Measurements from ENCODE around the gene CNTNAP4. TPM values are rescaled to one million over a fixed set of nuclear protein-coding genes. Genes with fewer than 3 reads are reported as not detected.

Gene CNTNAP4
- total RNA-seq, 1 experiment from 2014 or later, result not detected

DNA sequence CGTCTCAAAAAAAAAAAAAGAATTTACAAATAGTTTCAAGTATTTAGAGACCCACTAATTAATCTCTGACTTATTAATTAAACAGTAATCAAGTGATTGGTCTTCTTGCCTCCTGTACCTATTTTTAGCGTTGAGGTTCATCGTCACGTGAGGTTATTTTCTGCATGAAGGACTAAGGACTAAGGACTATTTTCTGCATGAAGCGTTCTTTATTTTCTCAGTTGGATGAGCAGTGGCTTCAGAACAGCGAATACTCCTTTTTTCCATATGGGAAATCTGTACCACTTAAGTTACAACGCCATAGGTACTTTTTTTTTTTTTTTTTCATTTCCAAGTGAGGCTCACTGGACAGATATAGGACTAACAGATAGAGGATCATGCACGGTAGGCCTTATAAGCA is 224.9 kb downstream of the CNTNAP4 start:
- TF ChIP-seq ZFX (IDR thresholded peaks at IDR 0.05) (no peak), EZH2 (IDR thresholded peaks at IDR 0.05) (no peak), JUND (IDR thresholded peaks at IDR 0.05) (no peak), SP1 (IDR thresholded peaks at IDR 0.05; ENCODE audit: low read depth) (no peak), EZH2phosphoT487 (IDR thresholded peaks at IDR 0.05; ENCODE audit: borderline replicate concordance) (no peak), POLR2A (IDR thresholded peaks at IDR 0.05; ENCODE audit: borderline replicate concordance, extremely low read depth, insufficient read depth, insufficient read length) (no peak), YY1 (IDR thresholded peaks at IDR 0.05; ENCODE audit: extremely low read depth, insufficient replicate concordance, low read depth, low read length) (no peak), CBX3 (IDR thresholded peaks at IDR 0.05; ENCODE audit: low read depth) (no peak)
- TF ChIP-seq, protein P1, sequence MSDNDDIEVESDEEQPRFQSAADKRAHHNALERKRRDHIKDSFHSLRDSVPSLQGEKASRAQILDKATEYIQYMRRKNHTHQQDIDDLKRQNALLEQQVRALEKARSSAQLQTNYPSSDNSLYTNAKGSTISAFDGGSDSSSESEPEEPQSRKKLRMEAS (IDR thresholded peaks at IDR 0.05), result no peak
- TF ChIP-seq, protein P2, sequence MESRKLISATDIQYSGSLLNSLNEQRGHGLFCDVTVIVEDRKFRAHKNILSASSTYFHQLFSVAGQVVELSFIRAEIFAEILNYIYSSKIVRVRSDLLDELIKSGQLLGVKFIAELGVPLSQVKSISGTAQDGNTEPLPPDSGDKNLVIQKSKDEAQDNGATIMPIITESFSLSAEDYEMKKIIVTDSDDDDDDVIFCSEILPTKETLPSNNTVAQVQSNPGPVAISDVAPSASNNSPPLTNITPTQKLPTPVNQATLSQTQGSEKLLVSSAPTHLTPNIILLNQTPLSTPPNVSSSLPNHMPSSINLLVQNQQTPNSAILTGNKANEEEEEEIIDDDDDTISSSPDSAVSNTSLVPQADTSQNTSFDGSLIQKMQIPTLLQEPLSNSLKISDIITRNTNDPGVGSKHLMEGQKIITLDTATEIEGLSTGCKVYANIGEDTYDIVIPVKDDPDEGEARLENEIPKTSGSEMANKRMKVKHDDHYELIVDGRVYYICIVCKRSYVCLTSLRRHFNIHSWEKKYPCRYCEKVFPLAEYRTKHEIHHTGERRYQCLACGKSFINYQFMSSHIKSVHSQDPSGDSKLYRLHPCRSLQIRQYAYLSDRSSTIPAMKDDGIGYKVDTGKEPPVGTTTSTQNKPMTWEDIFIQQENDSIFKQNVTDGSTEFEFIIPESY (IDR thresholded peaks at IDR 0.05; ENCODE audit: extremely low read depth, insufficient replicate concordance, low read length), result no peak
- TF ChIP-seq, protein P3, sequence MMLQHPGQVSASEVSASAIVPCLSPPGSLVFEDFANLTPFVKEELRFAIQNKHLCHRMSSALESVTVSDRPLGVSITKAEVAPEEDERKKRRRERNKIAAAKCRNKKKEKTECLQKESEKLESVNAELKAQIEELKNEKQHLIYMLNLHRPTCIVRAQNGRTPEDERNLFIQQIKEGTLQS (IDR thresholded peaks at IDR 0.05), result no peak
- TF ChIP-seq, protein P4, sequence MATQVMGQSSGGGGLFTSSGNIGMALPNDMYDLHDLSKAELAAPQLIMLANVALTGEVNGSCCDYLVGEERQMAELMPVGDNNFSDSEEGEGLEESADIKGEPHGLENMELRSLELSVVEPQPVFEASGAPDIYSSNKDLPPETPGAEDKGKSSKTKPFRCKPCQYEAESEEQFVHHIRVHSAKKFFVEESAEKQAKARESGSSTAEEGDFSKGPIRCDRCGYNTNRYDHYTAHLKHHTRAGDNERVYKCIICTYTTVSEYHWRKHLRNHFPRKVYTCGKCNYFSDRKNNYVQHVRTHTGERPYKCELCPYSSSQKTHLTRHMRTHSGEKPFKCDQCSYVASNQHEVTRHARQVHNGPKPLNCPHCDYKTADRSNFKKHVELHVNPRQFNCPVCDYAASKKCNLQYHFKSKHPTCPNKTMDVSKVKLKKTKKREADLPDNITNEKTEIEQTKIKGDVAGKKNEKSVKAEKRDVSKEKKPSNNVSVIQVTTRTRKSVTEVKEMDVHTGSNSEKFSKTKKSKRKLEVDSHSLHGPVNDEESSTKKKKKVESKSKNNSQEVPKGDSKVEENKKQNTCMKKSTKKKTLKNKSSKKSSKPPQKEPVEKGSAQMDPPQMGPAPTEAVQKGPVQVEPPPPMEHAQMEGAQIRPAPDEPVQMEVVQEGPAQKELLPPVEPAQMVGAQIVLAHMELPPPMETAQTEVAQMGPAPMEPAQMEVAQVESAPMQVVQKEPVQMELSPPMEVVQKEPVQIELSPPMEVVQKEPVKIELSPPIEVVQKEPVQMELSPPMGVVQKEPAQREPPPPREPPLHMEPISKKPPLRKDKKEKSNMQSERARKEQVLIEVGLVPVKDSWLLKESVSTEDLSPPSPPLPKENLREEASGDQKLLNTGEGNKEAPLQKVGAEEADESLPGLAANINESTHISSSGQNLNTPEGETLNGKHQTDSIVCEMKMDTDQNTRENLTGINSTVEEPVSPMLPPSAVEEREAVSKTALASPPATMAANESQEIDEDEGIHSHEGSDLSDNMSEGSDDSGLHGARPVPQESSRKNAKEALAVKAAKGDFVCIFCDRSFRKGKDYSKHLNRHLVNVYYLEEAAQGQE (IDR thresholded peaks at IDR 0.05; ENCODE audit: low read depth), result no peak
- TF ChIP-seq, protein P5, sequence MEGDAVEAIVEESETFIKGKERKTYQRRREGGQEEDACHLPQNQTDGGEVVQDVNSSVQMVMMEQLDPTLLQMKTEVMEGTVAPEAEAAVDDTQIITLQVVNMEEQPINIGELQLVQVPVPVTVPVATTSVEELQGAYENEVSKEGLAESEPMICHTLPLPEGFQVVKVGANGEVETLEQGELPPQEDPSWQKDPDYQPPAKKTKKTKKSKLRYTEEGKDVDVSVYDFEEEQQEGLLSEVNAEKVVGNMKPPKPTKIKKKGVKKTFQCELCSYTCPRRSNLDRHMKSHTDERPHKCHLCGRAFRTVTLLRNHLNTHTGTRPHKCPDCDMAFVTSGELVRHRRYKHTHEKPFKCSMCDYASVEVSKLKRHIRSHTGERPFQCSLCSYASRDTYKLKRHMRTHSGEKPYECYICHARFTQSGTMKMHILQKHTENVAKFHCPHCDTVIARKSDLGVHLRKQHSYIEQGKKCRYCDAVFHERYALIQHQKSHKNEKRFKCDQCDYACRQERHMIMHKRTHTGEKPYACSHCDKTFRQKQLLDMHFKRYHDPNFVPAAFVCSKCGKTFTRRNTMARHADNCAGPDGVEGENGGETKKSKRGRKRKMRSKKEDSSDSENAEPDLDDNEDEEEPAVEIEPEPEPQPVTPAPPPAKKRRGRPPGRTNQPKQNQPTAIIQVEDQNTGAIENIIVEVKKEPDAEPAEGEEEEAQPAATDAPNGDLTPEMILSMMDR (IDR thresholded peaks at IDR 0.05 in 2 of 3, conservative IDR thresholded peaks at IDR 0.05 in 1 of 3; ENCODE audit: borderline replicate concordance in 1 of 3, insufficient read depth in 1 of 3, low read depth in 2 of 3, low read length in 2 of 3), result no peak
- H4K20me1 ChIP-seq (ENCODE audit: insufficient read depth), result no peaks in the 10 kb centered on the region
- ChIA-PET CTCF (no interaction called here), POLR2A (no interaction called here), RAD21 (ENCODE audit: low non-redundant PET in 1 of 2, low total read pairs in 2 of 2, uncharacterized antibody in 2 of 2, unreplicated experiment in 2 of 2) (no interaction called here)
- ATAC-seq (no peak), DNase-seq (ENCODE audit: low read depth, low spot score) (no peak)
- H3K9ac ChIP-seq (ENCODE audit: low read length), result no peak overlapping the region
- no peaks in the 10 kb centered on the region for H3K9me2 ChIP-seq (ENCODE audit: insufficient read depth)
- H3K36me3 ChIP-seq (ENCODE audit: control insufficient read depth in 1 of 2, insufficient read depth in 2 of 2, low read length in 2 of 2), result no peaks in the 10 kb centered on the region
- intact Hi-C loops (cut with micrococcal nuclease), result no loop called here
- H3K27ac ChIP-seq (ENCODE audit: low read depth, low read length), result no peak overlapping the region
- H2AFZ ChIP-seq (ENCODE audit: low read depth, low read length, poor library complexity, severe bottlenecking), result no peak overlapping the region
- no peaks in the 10 kb centered on the region for H3K27me3 ChIP-seq (ENCODE audit: insufficient read depth, low read length)
- no peak overlapping the region for H3K4me2 ChIP-seq (ENCODE audit: low read length)
- H3K79me2 ChIP-seq (ENCODE audit: insufficient read depth, low read length), result no peaks in the 10 kb centered on the region
- no peak overlapping the region for H3K4me3 ChIP-seq (replicated peaks in 1 of 2; ENCODE audit: low read depth in 1 of 2, low read length in 2 of 2)
- BruUV-seq (replicated peaks), result no TSS peak
- H3K9me3 ChIP-seq (ENCODE audit: control insufficient read depth in 1 of 2, insufficient read depth in 1 of 2, low read depth in 1 of 2, low read length in 2 of 2), result no peaks in the 10 kb centered on the region
- H3K4me1 ChIP-seq (ENCODE audit: control insufficient read depth in 1 of 2, insufficient read depth in 2 of 2, low read length in 2 of 2), result no peaks in the 10 kb centered on the region

All from HCT116 (cell line).